Islet of Langerhans (tissue), 1 donor: Measurements from ENCODE around the gene FRY.

Experiments used
- FAIRE-seq: peaks from one replicate; lab custom pipeline; 2011; peaks lifted over from hg19 to GRCh38; lab: Jason Lieb, UNC

The FRY gene

DNA sequence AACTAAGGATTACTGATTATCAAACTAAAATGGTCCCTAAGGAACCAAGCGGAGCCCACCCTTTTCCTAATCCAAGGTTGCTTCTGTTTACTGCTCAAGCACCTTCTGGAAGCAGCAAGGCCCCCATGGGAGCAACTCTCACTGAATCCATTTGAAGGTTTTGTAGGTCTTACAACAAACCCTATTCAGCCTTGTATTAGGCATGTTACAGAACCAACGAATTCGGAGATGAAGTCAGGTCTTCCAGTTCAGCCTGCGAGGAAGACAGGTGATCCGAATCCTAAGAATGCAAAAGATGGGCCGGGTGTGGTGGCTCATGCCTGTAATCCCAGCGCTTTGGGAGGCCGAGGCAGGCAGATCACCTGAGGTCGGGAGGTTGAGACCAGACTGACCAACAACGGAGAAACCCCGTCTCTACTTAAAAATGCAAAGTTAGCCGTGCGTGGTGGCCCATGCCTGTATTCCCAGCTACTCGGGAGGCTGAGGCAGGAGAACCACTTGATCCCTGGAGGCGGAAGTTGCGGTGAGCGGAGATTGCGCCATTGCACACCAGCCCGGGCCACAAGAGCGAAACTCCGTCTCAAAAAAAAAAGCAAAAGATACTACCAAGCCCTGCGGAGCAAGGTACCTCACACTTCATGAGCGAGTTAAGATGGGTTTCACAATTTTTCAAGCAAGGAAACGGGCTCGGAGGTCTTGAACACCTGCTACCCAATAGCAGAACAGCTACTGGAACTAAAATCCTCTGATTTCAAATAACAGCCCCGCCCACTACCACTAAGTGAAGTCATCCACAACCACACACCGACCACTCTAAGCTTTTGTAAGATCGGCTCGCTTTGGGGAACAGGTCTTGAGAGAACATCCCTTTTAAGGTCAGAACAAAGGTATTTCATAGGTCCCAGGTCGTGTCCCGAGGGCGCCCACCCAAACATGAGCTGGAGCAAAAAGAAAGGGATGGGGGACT lies 283.0 kb downstream of the FRY start:
- FAIRE-seq = no peak

DNA sequence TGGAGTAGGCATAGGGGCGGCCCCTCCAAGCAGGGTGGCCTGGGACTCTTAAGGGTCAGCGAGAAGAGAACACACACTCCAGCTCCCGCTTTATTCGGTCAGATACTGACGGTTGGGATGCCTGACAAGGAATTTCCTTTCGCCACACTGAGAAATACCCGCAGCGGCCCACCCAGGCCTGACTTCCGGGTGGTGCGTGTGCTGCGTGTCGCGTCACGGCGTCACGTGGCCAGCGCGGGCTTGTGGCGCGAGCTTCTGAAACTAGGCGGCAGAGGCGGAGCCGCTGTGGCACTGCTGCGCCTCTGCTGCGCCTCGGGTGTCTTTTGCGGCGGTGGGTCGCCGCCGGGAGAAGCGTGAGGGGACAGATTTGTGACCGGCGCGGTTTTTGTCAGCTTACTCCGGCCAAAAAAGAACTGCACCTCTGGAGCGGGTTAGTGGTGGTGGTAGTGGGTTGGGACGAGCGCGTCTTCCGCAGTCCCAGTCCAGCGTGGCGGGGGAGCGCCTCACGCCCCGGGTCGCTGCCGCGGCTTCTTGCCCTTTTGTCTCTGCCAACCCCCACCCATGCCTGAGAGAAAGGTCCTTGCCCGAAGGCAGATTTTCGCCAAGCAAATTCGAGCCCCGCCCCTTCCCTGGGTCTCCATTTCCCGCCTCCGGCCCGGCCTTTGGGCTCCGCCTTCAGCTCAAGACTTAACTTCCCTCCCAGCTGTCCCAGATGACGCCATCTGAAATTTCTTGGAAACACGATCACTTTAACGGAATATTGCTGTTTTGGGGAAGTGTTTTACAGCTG lies 283.9 kb downstream of the FRY start, which contains the start of the genes BRCA2 and ZAR1L:
TSS of gene BRCA2 (plus strand) at position 271 of the 790 bp plus-strand sequence. CDS start 953 bp downstream, outside the sequence.
TSS of gene ZAR1L (minus strand) at position 126 of the 790 bp plus-strand sequence. CDS start 3,438 bp downstream, outside the sequence.
- FAIRE-seq = no peak

DNA sequence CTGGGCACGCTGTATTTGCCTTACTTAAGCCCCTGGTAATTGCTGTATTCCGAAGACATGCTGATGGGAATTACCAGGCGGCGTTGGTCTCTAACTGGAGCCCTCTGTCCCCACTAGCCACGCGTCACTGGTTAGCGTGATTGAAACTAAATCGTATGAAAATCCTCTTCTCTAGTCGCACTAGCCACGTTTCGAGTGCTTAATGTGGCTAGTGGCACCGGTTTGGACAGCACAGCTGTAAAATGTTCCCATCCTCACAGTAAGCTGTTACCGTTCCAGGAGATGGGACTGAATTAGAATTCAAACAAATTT lies 284.4 kb downstream of the FRY start:
- no peak for FAIRE-seq

DNA sequence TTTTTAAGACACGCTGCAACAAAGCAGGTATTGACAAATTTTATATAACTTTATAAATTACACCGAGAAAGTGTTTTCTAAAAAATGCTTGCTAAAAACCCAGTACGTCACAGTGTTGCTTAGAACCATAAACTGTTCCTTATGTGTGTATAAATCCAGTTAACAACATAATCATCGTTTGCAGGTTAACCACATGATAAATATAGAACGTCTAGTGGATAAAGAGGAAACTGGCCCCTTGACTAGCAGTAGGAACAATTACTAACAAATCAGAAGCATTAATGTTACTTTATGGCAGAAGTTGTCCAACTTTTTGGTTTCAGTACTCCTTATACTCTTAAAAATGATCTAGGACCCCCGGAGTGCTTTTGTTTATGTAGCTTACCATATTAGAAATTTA lies 284.9 kb downstream of the FRY start:
- FAIRE-seq = no peak

DNA sequence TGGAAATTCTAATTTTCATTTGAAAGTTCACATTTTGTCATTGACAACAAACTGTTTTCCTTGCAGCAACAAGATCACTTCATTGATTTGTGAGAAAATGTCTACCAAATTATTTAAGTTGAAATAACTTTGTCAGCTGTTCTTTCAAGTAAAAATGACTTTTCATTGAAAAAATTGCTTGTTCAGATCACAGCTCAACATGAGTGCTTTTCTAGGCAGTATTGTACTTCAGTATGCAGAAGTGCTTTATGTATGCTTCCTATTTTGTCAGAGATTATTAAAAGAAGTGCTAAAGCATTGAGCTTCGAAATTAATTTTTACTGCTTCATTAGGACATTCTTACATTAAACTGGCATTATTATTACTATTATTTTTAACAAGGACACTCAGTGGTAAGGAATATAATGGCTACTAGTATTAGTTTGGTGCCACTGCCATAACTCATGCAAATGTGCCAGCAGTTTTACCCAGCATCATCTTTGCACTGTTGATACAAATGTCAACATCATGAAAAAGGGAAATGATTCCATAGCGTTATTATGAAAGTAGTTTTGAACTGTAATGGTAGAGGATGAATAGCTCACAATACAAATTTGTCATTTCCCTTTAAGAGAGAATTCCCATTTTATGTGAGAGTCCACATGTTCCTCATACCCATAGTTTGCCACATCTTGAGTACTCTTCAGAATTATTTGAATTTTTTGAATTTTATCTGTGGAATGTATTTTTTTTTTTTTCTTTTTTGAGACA lies 286.3 kb downstream of the FRY start:
- FAIRE-seq = no peak

DNA sequence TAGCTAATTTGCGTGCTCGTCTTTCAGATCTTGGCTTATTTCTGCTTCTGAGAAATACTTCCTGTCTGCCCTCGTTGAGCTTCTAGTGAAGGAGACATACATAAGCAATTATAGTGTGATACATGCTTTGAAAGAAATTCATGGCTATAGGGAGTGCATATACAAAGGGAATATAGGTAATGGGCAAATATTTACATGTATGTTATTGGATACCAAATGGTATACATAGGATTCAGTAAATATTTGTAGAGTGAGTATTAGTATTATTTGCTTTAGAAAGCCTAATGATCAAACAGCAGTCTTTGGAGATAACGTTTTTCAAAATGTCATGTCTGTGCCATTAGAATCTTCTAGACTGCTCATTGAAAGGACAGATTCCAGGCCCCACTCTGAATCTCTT lies 289.0 kb downstream of the FRY start:
- no peak for FAIRE-seq

DNA sequence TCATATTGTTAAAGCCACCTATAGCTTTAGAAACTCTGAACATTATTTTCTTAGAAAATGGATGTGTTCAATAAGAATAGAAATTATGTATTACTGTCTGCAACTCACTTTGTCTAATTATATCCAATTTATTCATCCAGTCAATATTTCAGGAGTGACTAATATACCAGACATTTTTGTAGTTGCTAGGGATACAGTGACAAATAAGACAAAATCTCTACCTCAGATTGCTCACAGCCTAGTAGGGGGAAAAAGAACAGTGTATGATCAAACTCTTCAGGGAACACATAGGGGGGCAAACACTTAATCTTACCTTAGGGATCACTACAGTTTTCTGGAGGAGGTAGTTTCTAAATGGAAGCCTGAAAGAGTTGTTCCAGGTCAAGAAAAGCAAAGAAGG lies 292.3 kb downstream of the FRY start:
- FAIRE-seq = no peak

DNA sequence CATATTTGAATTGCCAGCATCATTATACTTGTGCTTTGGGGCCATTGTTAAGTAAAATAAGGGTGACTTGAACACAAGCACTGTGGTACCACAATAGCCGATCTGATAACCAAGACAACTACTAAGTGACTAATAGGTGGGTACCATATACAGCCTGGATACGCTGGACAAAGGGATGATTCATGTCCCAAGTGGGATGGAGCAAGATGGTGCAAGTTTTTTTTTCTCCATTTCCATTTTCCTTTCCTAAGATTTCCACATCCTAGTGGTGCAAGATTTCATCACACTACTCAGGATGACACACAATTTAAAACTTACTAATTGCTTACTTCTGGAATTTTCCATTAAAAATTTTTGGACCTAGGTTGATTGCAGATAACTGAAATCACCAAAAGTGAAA lies 298.9 kb downstream of the FRY start:
- FAIRE-seq = no peak

DNA sequence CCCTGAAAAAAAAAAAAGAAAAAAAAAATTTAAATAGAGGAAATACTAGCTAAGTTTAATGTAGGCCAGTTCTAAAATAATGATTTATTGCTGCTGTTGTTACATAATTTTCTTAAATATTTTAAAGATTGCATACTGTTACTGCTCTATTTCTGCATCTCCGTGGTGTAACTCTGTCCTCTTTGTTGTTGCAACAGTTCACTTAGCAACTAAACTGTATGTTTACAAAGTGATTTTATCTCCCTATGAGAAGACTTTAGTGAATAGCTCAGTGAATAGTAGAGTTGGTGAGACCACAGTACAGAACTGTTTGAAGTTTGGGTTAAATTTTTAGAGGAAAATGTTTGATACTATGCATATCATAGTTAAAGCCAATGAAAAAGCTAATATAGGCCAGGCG lies 303.1 kb downstream of the FRY start:
- no peak for FAIRE-seq

DNA sequence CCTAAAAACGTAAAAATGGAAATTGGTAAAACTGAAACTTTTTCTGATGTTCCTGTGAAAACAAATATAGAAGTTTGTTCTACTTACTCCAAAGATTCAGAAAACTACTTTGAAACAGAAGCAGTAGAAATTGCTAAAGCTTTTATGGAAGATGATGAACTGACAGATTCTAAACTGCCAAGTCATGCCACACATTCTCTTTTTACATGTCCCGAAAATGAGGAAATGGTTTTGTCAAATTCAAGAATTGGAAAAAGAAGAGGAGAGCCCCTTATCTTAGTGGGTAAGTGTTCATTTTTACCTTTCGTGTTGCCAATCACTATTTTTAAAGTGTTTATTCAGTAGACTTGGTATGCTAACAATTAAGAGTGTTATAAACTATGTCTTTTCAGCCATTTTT lies 309.3 kb downstream of the FRY start:
- FAIRE-seq = no peak

DNA sequence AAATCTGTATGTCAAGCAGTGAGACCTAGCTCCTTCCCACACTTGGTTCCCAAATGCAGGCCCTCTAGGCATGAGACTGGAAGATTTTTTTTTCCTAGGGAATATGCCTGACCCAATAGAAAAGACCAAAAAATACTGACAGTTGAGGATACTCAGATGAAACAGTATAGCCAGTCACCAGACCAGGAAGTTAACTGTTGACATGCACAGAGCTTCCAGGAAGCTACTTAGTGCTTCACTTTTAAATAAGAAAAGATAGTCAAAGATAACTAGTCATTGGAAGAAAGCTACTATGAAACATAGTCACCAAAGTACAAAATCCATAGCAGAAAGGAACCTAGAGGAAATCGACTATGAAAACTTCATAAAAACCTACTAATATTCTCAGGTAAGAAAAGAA lies 316.1 kb downstream of the FRY start:
- no peak for FAIRE-seq
